HFF-Myc (cell line): Measurements from ENCODE around the gene ASXL1.
"Not testable (repeated sequence)": the region's sequence is repeated elsewhere in the genome, so short reads cannot be mapped to it uniquely, and the experiment has no call there.

Source experiments
- DNase-seq: peaks from one replicate; pipeline ENCODE4 v3.0.0-alpha.2; 2011; ENCODE audit warnings: low read depth; ENCODE audit errors: extremely low read depth
- H3K4me3 ChIP-seq: replicated peaks from 2 replicates; pipeline ENCODE4 v1.5.1; 2011; ENCODE audit warnings: low read depth, mild to moderate bottlenecking, control low read depth, low read length
- TF ChIP-seq, protein P1 (sequence below): IDR thresholded peaks from 2 replicates; pipeline ENCODE4 v1.5.1; 2012; ENCODE audit warnings: mild to moderate bottlenecking, low read depth, low read length, control low read depth; ENCODE audit errors: missing control alignments

ASXL1 gene

GRCh38 chr20:32350421-32350820 is 7.7 kb upstream of the ASXL1 start:
- no peak for DNase-seq
- no peak overlapping the region for H3K4me3 ChIP-seq
- TF ChIP-seq, protein P1, sequence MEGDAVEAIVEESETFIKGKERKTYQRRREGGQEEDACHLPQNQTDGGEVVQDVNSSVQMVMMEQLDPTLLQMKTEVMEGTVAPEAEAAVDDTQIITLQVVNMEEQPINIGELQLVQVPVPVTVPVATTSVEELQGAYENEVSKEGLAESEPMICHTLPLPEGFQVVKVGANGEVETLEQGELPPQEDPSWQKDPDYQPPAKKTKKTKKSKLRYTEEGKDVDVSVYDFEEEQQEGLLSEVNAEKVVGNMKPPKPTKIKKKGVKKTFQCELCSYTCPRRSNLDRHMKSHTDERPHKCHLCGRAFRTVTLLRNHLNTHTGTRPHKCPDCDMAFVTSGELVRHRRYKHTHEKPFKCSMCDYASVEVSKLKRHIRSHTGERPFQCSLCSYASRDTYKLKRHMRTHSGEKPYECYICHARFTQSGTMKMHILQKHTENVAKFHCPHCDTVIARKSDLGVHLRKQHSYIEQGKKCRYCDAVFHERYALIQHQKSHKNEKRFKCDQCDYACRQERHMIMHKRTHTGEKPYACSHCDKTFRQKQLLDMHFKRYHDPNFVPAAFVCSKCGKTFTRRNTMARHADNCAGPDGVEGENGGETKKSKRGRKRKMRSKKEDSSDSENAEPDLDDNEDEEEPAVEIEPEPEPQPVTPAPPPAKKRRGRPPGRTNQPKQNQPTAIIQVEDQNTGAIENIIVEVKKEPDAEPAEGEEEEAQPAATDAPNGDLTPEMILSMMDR = no peak

DNA sequence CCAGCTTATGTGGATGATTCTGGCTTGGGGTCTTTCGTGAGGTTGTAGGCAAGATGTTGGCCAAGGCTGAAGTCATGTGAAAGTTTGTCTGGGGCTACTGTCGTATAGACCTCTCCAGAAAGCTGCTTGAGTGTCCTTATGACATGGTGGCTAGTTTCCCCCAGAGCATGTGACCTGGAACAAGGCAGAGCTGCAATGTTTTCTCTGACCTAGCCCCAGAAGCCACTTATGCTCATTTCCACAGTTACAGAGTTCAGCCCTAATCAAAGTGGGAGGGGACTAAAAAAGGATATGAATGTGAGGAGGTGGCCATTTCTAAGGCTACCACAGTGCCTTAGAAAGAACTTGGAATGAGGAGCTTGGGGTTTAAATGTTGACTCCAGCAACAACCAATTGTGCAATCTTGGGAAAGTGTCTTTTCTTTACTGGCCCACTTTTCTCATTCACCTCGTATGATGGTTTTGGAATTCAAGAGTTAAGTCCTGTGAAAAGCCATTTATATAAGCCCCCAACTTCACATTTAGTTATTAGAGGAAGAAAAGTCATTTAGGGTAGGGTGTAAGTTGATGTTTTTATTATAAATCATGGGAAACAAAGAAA is 5.9 kb upstream of the ASXL1 start:
- no peak overlapping the region for H3K4me3 ChIP-seq
- DNase-seq = no peak
- TF ChIP-seq, protein P1 = no peak

DNA sequence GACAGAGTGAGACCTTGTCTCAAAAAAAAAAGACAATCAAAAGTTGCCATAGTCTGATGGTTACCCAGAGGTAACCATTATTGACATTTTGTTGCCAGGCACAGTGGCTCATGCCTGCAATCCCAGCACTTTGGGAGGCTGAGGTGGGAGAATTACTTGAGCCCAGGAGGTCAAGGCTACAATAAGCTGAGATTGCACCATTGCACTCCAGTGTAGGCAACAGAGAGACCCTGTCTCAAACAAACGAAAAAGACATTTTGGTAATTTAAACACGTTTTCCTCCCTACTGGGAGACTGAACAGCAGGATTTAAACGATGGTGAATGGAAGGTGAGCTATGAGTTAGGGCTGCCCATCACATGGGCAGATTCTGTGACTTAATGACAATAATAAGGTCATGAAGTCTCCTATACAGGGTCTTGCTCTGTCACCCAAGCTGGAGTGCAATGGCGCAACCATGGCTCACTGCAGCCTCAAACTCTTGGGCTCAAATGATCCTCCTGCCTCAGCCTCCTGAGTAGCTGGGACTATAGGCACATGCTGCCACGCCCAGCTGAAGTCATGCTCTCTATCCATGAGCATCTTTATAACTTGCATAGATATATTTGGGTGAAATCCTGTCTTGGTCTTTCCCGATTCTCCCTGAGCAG is 4.2 kb upstream of the ASXL1 start:
- no peak for DNase-seq
- TF ChIP-seq, protein P1 = no peak
- H3K4me3 ChIP-seq = no peak overlapping the region

GRCh38 chr20:32354592-32355416 is 3.3 kb upstream of the ASXL1 start:
- H3K4me3 ChIP-seq = no peak overlapping the region
- DNase-seq = no peak

GRCh38 chr20:32355417-32355841 is 2.7 kb upstream of the ASXL1 start:
- no peak overlapping the region for H3K4me3 ChIP-seq
- TF ChIP-seq, protein P1 = no peak
- DNase-seq = no peak

More at GRCh38 chr20:32354592-32355416, 3.3 kb upstream of the ASXL1 start:
- TF ChIP-seq, protein P1 = no peak

DNA sequence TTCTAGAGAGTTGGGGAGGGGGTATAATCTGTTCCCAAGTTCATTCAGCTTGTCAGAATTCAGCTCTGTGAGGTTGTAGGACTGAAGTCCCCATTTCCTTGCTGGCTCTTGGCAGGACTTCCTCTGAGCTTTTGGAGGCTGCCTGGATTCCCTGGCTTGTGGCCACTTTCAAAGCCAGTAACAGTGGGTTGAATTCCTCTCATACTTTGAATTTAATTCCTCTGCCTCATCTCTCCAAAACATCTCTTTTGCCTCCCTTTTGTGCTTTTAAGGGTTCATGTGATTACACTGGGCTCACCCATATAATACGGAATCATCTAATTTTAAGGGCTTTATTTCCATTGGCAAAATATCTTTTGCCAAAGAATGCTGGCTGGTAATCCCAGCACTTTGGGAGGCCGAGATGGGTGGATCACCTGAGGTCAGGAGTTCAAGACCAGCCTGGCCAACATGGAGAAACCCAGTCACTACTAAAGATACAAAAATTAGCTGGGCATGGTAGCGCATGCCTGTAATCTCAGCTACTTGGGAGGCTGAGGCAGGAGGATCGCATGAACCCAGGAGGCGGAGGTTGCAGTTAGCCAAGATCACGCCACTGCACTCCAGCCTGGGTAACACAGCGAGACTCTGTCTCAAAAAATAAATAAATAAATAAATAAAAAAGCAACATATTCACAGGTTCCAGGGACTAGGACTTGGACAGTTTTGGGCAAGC is 2.1 kb upstream of the ASXL1 start:
- DNase-seq, H3K4me3 ChIP-seq: not testable (repeated sequence)
